Measurements from ENCODE around the gene LARP1B.
"Not testable (repeated sequence)": the region's sequence is repeated elsewhere in the genome, so short reads cannot be mapped to it uniquely, and the experiment has no call there.

The LARP1B gene

GRCh38 chr4:128247906-128248305, 186.8 kb downstream of the LARP1B start:
- TF ChIP-seq CTCF (IDR thresholded peaks at IDR 0.05; ENCODE audit: low read depth, low read length, missing control alignments): no peak
- DNase-seq (ENCODE audit: low read depth): no peak
- H3K4me3 ChIP-seq (ENCODE audit: low read depth, low read length): no peak overlapping the region

GRCh38 chr4:128249787-128250668, 188.9 kb downstream of the LARP1B start:
- no peak for DNase-seq (ENCODE audit: low read depth)
- H3K4me3 ChIP-seq (ENCODE audit: low read depth, low read length): no peak overlapping the region
- no peak for TF ChIP-seq CTCF (IDR thresholded peaks at IDR 0.05; ENCODE audit: low read depth, low read length, missing control alignments)

GRCh38 chr4:128255906-128256305, 194.8 kb downstream of the LARP1B start:
- DNase-seq (ENCODE audit: low read depth): no peak
- H3K4me3 ChIP-seq (ENCODE audit: low read depth, low read length): no peak overlapping the region
- TF ChIP-seq CTCF (IDR thresholded peaks at IDR 0.05; ENCODE audit: low read depth, low read length, missing control alignments): no peak

- no peak overlapping the region for H3K4me3 ChIP-seq (ENCODE audit: low read depth, low read length)
- DNase-seq (ENCODE audit: low read depth): no peak
- no peak for TF ChIP-seq CTCF (IDR thresholded peaks at IDR 0.05; ENCODE audit: low read depth, low read length, missing control alignments)
Measured at GRCh38 chr4:128256539-128256938, 195.4 kb downstream of the LARP1B start.

- DNase-seq (ENCODE audit: low read depth); H3K4me3 ChIP-seq (ENCODE audit: low read depth, low read length): not testable (repeated sequence)
Measured at GRCh38 chr4:128258166-128258565, 197.1 kb downstream of the LARP1B start.

GRCh38 chr4:128259889-128260288, 198.8 kb downstream of the LARP1B start:
- DNase-seq (ENCODE audit: low read depth); H3K4me3 ChIP-seq (ENCODE audit: low read depth, low read length): not testable (repeated sequence)

Measured in GM12864 (cell line).